ENCODE results near the gene OR1F1. TPM values are rescaled to one million over a fixed set of nuclear protein-coding genes. Genes with fewer than 3 reads are reported as not detected.

OR1F1 gene
- total and polyA plus RNA-seq, 2 experiments from 2014 or later: not detected

GRCh38 chr16:3249020-3249419 lies 61.0 kb downstream of the OR1F1 start:
- Histone ChIP-seq H2AFZ (no peak overlapping the region), H3K27ac (no peak overlapping the region)
- WGBS, 2 experiments (ENCODE audit: low coverage in 1 of 2, low lambda C conversion rate in 2 of 2, missing lambda C conversion rate in 2 of 2): 58 to 59% methylated on average over 1 of the region's 1 CpG

GRCh38 chr16:3249451-3249850 lies 61.4 kb downstream of the OR1F1 start:
- Histone ChIP-seq H3K9ac (no peak overlapping the region), H3K79me2 (ENCODE audit: insufficient read depth) (no peaks in the 10 kb centered on the region), H3K9me2 (ENCODE audit: insufficient read depth) (no peaks in the 10 kb centered on the region), H4K20me1 (ENCODE audit: insufficient read depth) (no peaks in the 10 kb centered on the region), H3F3A (ENCODE audit: insufficient read depth) (no peaks in the 10 kb centered on the region), H3K36me3 (ENCODE audit: low read depth) (no peaks in the 10 kb centered on the region), H3K27me3 (replicated peaks; ENCODE audit: insufficient read depth) (no peaks in the 10 kb centered on the region; the same call in none of the 2 replicates), H3K27ac (no peak overlapping the region), H3K4me2 (ENCODE audit: unreplicated experiment) (no peak overlapping the region), H3K4me3 (no peak overlapping the region), H2AFZ (no peak overlapping the region), H3K4me1 (ENCODE audit: insufficient read depth) (no peaks in the 10 kb centered on the region), H3K9me3 (ENCODE audit: low read depth) (no peaks in the 10 kb centered on the region)
- in situ Hi-C loops (cut with MboI): no loop called here
- TF ChIP-seq EZH2 (IDR thresholded peaks at IDR 0.05; ENCODE audit: insufficient read depth, poor library complexity, severe bottlenecking) (no peak), EZH2phosphoT487 (IDR thresholded peaks at IDR 0.05; ENCODE audit: insufficient read depth, low read depth) (no peak)
- WGBS, 2 experiments (ENCODE audit: low coverage in 1 of 2, low lambda C conversion rate in 2 of 2, missing lambda C conversion rate in 2 of 2): 71 to 76% methylated on average over 14 of the region's 14 CpGs
- DNase-seq: no peak

More at GRCh38 chr16:3249020-3249419, 61.0 kb downstream of the OR1F1 start:
- Histone ChIP-seq H3K36me3 (ENCODE audit: low read depth) (no peaks in the 10 kb centered on the region), H4K20me1 (ENCODE audit: insufficient read depth) (no peaks in the 10 kb centered on the region), H3K9ac (no peak overlapping the region), H3K27me3 (replicated peaks; ENCODE audit: insufficient read depth) (no peaks in the 10 kb centered on the region; the same call in none of the 2 replicates), H3K4me1 (ENCODE audit: insufficient read depth) (no peaks in the 10 kb centered on the region), H3K9me3 (ENCODE audit: low read depth) (no peaks in the 10 kb centered on the region), H3K4me2 (ENCODE audit: unreplicated experiment) (no peak overlapping the region), H3K9me2 (ENCODE audit: insufficient read depth) (no peaks in the 10 kb centered on the region), H3F3A (ENCODE audit: insufficient read depth) (no peaks in the 10 kb centered on the region), H3K4me3 (no peak overlapping the region), H3K79me2 (ENCODE audit: insufficient read depth) (no peaks in the 10 kb centered on the region)
- no peak for TF ChIP-seq EZH2phosphoT487 (IDR thresholded peaks at IDR 0.05; ENCODE audit: insufficient read depth, low read depth)
- no peak for TF ChIP-seq EZH2 (IDR thresholded peaks at IDR 0.05; ENCODE audit: insufficient read depth, poor library complexity, severe bottlenecking)
- no peak for DNase-seq
- in situ Hi-C loops (cut with MboI): no loop called here

GRCh38 chr16:3252967-3253366 lies 65.0 kb downstream of the OR1F1 start:
- H3K4me3 ChIP-seq: no peak overlapping the region
- H4K20me1 ChIP-seq (ENCODE audit: insufficient read depth): no peaks in the 10 kb centered on the region
- no peaks in the 10 kb centered on the region; the same call in none of the 2 replicates for H3K27me3 ChIP-seq (replicated peaks; ENCODE audit: insufficient read depth)
- H3K27ac ChIP-seq: no peak overlapping the region
- no peaks in the 10 kb centered on the region for H3K9me3 ChIP-seq (ENCODE audit: low read depth)
- DNase-seq: no peak
- H2AFZ ChIP-seq: no peak overlapping the region
- H3F3A ChIP-seq (ENCODE audit: insufficient read depth): no peaks in the 10 kb centered on the region
- H3K4me1 ChIP-seq (ENCODE audit: insufficient read depth): no peaks in the 10 kb centered on the region
- no peak for TF ChIP-seq EZH2 (IDR thresholded peaks at IDR 0.05; ENCODE audit: insufficient read depth, poor library complexity, severe bottlenecking)
- no peak for TF ChIP-seq EZH2phosphoT487 (IDR thresholded peaks at IDR 0.05; ENCODE audit: insufficient read depth, low read depth)
- WGBS, 2 experiments (ENCODE audit: low coverage in 1 of 2, low lambda C conversion rate in 2 of 2, missing lambda C conversion rate in 2 of 2): 35 to 46% methylated on average over 4 of the region's 4 CpGs
- in situ Hi-C loops (cut with MboI): no loop called here
- H3K36me3 ChIP-seq (ENCODE audit: low read depth): no peaks in the 10 kb centered on the region
- H3K9ac ChIP-seq: no peak overlapping the region
- H3K9me2 ChIP-seq (ENCODE audit: insufficient read depth): no peaks in the 10 kb centered on the region
- H3K4me2 ChIP-seq (ENCODE audit: unreplicated experiment): no peak overlapping the region
- H3K79me2 ChIP-seq (ENCODE audit: insufficient read depth): no peaks in the 10 kb centered on the region

- Histone ChIP-seq H3K9me2 (ENCODE audit: insufficient read depth) (no peaks in the 10 kb centered on the region), H3F3A (ENCODE audit: insufficient read depth) (0 out of 2 replicates have a peak, but pooled peaks cover under 1% of the 10 kb centered on the region), H3K36me3 (ENCODE audit: low read depth) (no peaks in the 10 kb centered on the region), H3K27ac (no peak overlapping the region), H3K4me3 (no peak overlapping the region), H4K20me1 (ENCODE audit: insufficient read depth) (no peaks in the 10 kb centered on the region), H3K9me3 (ENCODE audit: low read depth) (no peaks in the 10 kb centered on the region), H3K9ac (no peak overlapping the region), H2AFZ (no peak overlapping the region), H3K4me2 (ENCODE audit: unreplicated experiment) (no peak overlapping the region), H3K79me2 (ENCODE audit: insufficient read depth) (no peaks in the 10 kb centered on the region), H3K4me1 (ENCODE audit: insufficient read depth) (peaks cover 8% of the 10 kb centered on the region; the same call in 1 of the 2 replicates), H3K27me3 (replicated peaks; ENCODE audit: insufficient read depth) (no peaks in the 10 kb centered on the region; the same call in 1 of the 2 replicates)
- in situ Hi-C loops (cut with MboI): no loop called here
- no peak for DNase-seq
- no peak for TF ChIP-seq EZH2 (IDR thresholded peaks at IDR 0.05; ENCODE audit: insufficient read depth, poor library complexity, severe bottlenecking)
- TF ChIP-seq EZH2phosphoT487 (IDR thresholded peaks at IDR 0.05; ENCODE audit: insufficient read depth, low read depth): no peak
- WGBS, 2 experiments (ENCODE audit: low coverage in 1 of 2, low lambda C conversion rate in 2 of 2, missing lambda C conversion rate in 2 of 2): 42 to 46% methylated on average over 25 to 35 of the region's 35 CpGs
These were observed 66.3 kb downstream of the OR1F1 start for GRCh38 chr16:3254309-3254708.

Other genes starting within 250 kb of the OR1F1 start
- gene KREMEN2, start 223.9 kb upstream of the OR1F1 start, total RNA-seq (2014; rRNA removed; shearing (Covaris generic)): not detected in 2 replicates
- gene KREMEN2, start 223.9 kb upstream of the OR1F1 start, polyA plus RNA-seq (2016; fragmentation: Nextera tagmentation; extraction: Ambion mirVana): not detected in 2 replicates
- gene PAQR4, start 218.9 kb upstream of the OR1F1 start, total RNA-seq (2014; rRNA removed; shearing (Covaris generic)): 7.7 and 11.3 TPM in 2 replicates
- gene PAQR4, start 218.9 kb upstream of the OR1F1 start, polyA plus RNA-seq (2016; fragmentation: Nextera tagmentation; extraction: Ambion mirVana): 5.1 and 5.6 TPM in 2 replicates
- gene PKMYT1, start 207.8 kb upstream of the OR1F1 start, total RNA-seq (2014; rRNA removed; shearing (Covaris generic)): 11.0 and 15.6 TPM in 2 replicates
- 21.1 TPM in 2 replicates for gene PKMYT1, start 207.8 kb upstream of the OR1F1 start, polyA plus RNA-seq (2016; fragmentation: Nextera tagmentation; extraction: Ambion mirVana)
- gene CLDN9, start 175.3 kb upstream of the OR1F1 start, total RNA-seq (2014; rRNA removed; shearing (Covaris generic)): not detected in 2 replicates
- gene CLDN9, start 175.3 kb upstream of the OR1F1 start, polyA plus RNA-seq (2016; fragmentation: Nextera tagmentation; extraction: Ambion mirVana): 0.09 TPM in 1 of 2 replicates, not detected in the other
- gene CLDN6, start 170.0 kb upstream of the OR1F1 start, total RNA-seq (2014; rRNA removed; shearing (Covaris generic)): not detected in 2 replicates
- gene CLDN6, start 170.0 kb upstream of the OR1F1 start, polyA plus RNA-seq (2016; fragmentation: Nextera tagmentation; extraction: Ambion mirVana): 0.32 and 0.33 TPM in 2 replicates
- 700 and 735 TPM in 2 replicates for gene TNFRSF12A, start 167.8 kb upstream of the OR1F1 start, total RNA-seq (2014; rRNA removed; shearing (Covaris generic))
- gene TNFRSF12A, start 167.8 kb upstream of the OR1F1 start, polyA plus RNA-seq (2016; fragmentation: Nextera tagmentation; extraction: Ambion mirVana): 864 and 895 TPM in 2 replicates
- 5.8 and 7.2 TPM in 2 replicates for gene HCFC1R1, start 164.3 kb upstream of the OR1F1 start, total RNA-seq (2014; rRNA removed; shearing (Covaris generic))
- 53.2 and 60.4 TPM in 2 replicates for gene HCFC1R1, start 164.3 kb upstream of the OR1F1 start, polyA plus RNA-seq (2016; fragmentation: Nextera tagmentation; extraction: Ambion mirVana)
- gene THOC6, start 164.2 kb upstream of the OR1F1 start, total RNA-seq (2014; rRNA removed; shearing (Covaris generic)): 12.3 and 17.7 TPM in 2 replicates
- 18.1 and 22.4 TPM in 2 replicates for gene THOC6, start 164.2 kb upstream of the OR1F1 start, polyA plus RNA-seq (2016; fragmentation: Nextera tagmentation; extraction: Ambion mirVana)
- 0.11 TPM in 1 of 2 replicates, not detected in the other for gene BICDL2, start 151.3 kb upstream of the OR1F1 start, total RNA-seq (2014; rRNA removed; shearing (Covaris generic))
- gene BICDL2, start 151.3 kb upstream of the OR1F1 start, polyA plus RNA-seq (2016; fragmentation: Nextera tagmentation; extraction: Ambion mirVana): 0.30 and 0.63 TPM in 2 replicates
- gene MMP25, start 141.6 kb upstream of the OR1F1 start, total RNA-seq (2014; rRNA removed; shearing (Covaris generic)): not detected in 2 replicates
- 0.16 and 0.23 TPM in 2 replicates for gene MMP25, start 141.6 kb upstream of the OR1F1 start, polyA plus RNA-seq (2016; fragmentation: Nextera tagmentation; extraction: Ambion mirVana)
- gene IL32, start 122.6 kb upstream of the OR1F1 start, total RNA-seq (2014; rRNA removed; shearing (Covaris generic)): 0.76 TPM in 1 of 2 replicates, not detected in the other
- gene IL32, start 122.6 kb upstream of the OR1F1 start, polyA plus RNA-seq (2016; fragmentation: Nextera tagmentation; extraction: Ambion mirVana): 0.56 and 1.0 TPM in 2 replicates
- not detected in 2 replicates for gene ZSCAN10, start 88.9 kb upstream of the OR1F1 start, total RNA-seq (2014; rRNA removed; shearing (Covaris generic))
- gene ZSCAN10, start 88.9 kb upstream of the OR1F1 start, polyA plus RNA-seq (2016; fragmentation: Nextera tagmentation; extraction: Ambion mirVana): 0.08 TPM in 1 of 2 replicates, not detected in the other
- gene ZNF205, start 75.6 kb upstream of the OR1F1 start, total RNA-seq (2014; rRNA removed; shearing (Covaris generic)): 12.5 and 14.6 TPM in 2 replicates
- 4.2 and 4.4 TPM in 2 replicates for gene ZNF205, start 75.6 kb upstream of the OR1F1 start, polyA plus RNA-seq (2016; fragmentation: Nextera tagmentation; extraction: Ambion mirVana)
- 7.3 and 7.7 TPM in 2 replicates for gene ZNF213, start 53.2 kb upstream of the OR1F1 start, total RNA-seq (2014; rRNA removed; shearing (Covaris generic))
- 5.3 and 5.4 TPM in 2 replicates for gene ZNF213, start 53.2 kb upstream of the OR1F1 start, polyA plus RNA-seq (2016; fragmentation: Nextera tagmentation; extraction: Ambion mirVana)
- 6.2 and 10.3 TPM in 2 replicates for gene ZNF200, start 47.0 kb downstream of the OR1F1 start, total RNA-seq (2014; rRNA removed; shearing (Covaris generic))
- 7.0 and 7.8 TPM in 2 replicates for gene ZNF200, start 47.0 kb downstream of the OR1F1 start, polyA plus RNA-seq (2016; fragmentation: Nextera tagmentation; extraction: Ambion mirVana)
- gene MEFV, start 68.4 kb downstream of the OR1F1 start, total RNA-seq (2014; rRNA removed; shearing (Covaris generic)): not detected in 2 replicates
- gene MEFV, start 68.4 kb downstream of the OR1F1 start, polyA plus RNA-seq (2016; fragmentation: Nextera tagmentation; extraction: Ambion mirVana): not detected in 2 replicates
- 55.7 and 66.3 TPM in 2 replicates for gene ZNF263, start 95.3 kb downstream of the OR1F1 start, total RNA-seq (2014; rRNA removed; shearing (Covaris generic))
- gene ZNF263, start 95.3 kb downstream of the OR1F1 start, polyA plus RNA-seq (2016; fragmentation: Nextera tagmentation; extraction: Ambion mirVana): 20.5 and 22.1 TPM in 2 replicates
- gene TIGD7, start 117.2 kb downstream of the OR1F1 start, total RNA-seq (2014; rRNA removed; shearing (Covaris generic)): 4.9 and 14.9 TPM in 2 replicates
- 3.9 and 5.3 TPM in 2 replicates for gene TIGD7, start 117.2 kb downstream of the OR1F1 start, polyA plus RNA-seq (2016; fragmentation: Nextera tagmentation; extraction: Ambion mirVana)
- 17.2 and 29.1 TPM in 2 replicates for gene ZNF75A, start 117.3 kb downstream of the OR1F1 start, total RNA-seq (2014; rRNA removed; shearing (Covaris generic))
- gene ZNF75A, start 117.3 kb downstream of the OR1F1 start, polyA plus RNA-seq (2016; fragmentation: Nextera tagmentation; extraction: Ambion mirVana): 14.6 and 16.7 TPM in 2 replicates
- 0.51 TPM in 1 of 2 replicates, not detected in the other for gene OR2C1, start 167.7 kb downstream of the OR1F1 start, total RNA-seq (2014; rRNA removed; shearing (Covaris generic))
- gene OR2C1, start 167.7 kb downstream of the OR1F1 start, polyA plus RNA-seq (2016; fragmentation: Nextera tagmentation; extraction: Ambion mirVana): 0.27 TPM in 1 of 2 replicates, not detected in the other
- 7.5 and 10.7 TPM in 2 replicates for gene ZSCAN32, start 212.8 kb downstream of the OR1F1 start, total RNA-seq (2014; rRNA removed; shearing (Covaris generic))
- 8.0 and 8.1 TPM in 2 replicates for gene ZSCAN32, start 212.8 kb downstream of the OR1F1 start, polyA plus RNA-seq (2016; fragmentation: Nextera tagmentation; extraction: Ambion mirVana)
- gene ZNF174, start 213.0 kb downstream of the OR1F1 start, total RNA-seq (2014; rRNA removed; shearing (Covaris generic)): 7.1 and 10.4 TPM in 2 replicates
- gene ZNF174, start 213.0 kb downstream of the OR1F1 start, polyA plus RNA-seq (2016; fragmentation: Nextera tagmentation; extraction: Ambion mirVana): 8.2 and 9.1 TPM in 2 replicates

All from GM23248 (cell line).